Epithelial cell of esophagus (primary cell): ENCODE data around the gene CTBP2.

Source experiments
- DNase-seq: peaks from one replicate; pipeline ENCODE4 v3.0.0; 2010; ENCODE audit warnings: low read depth
- H3K4me3 ChIP-seq: 2 replicates; pipeline ENCODE4 v1.5.1; 2011; ENCODE audit warnings: mild to moderate bottlenecking, low read length, control low read depth
- TF ChIP-seq, protein P1 (sequence below): IDR thresholded peaks from 2 replicates; pipeline ENCODE4 v1.5.1; 2011; ENCODE audit warnings: low read depth, mild to moderate bottlenecking, low read length, control low read depth, inconsistent platforms; ENCODE audit not compliant: insufficient read depth; ENCODE audit errors: missing control alignments

CTBP2 gene

DNA sequence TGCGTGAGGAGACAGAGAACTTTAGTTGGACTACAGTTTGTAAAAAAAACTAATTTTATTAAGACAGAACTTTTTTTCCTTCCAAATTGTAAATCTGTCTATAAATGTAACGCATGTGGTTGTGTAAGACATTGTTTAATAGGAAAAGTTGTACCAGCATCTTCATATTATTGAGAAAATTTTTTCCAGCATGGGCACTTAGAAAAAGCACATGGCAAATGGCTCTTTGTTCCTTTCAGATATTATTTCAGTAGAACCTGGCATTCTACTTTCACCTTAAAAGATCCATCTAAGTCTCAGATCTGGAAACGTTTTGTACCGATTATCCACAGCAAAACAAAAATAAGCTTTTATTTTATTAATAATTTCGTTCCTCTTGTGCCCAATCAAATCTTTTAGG lies 175.2 kb downstream of the CTBP2 start:
- H3K4me3 ChIP-seq, result no peak overlapping the region
- no peak for DNase-seq
- TF ChIP-seq, protein P1, sequence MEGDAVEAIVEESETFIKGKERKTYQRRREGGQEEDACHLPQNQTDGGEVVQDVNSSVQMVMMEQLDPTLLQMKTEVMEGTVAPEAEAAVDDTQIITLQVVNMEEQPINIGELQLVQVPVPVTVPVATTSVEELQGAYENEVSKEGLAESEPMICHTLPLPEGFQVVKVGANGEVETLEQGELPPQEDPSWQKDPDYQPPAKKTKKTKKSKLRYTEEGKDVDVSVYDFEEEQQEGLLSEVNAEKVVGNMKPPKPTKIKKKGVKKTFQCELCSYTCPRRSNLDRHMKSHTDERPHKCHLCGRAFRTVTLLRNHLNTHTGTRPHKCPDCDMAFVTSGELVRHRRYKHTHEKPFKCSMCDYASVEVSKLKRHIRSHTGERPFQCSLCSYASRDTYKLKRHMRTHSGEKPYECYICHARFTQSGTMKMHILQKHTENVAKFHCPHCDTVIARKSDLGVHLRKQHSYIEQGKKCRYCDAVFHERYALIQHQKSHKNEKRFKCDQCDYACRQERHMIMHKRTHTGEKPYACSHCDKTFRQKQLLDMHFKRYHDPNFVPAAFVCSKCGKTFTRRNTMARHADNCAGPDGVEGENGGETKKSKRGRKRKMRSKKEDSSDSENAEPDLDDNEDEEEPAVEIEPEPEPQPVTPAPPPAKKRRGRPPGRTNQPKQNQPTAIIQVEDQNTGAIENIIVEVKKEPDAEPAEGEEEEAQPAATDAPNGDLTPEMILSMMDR, result no peak

DNA sequence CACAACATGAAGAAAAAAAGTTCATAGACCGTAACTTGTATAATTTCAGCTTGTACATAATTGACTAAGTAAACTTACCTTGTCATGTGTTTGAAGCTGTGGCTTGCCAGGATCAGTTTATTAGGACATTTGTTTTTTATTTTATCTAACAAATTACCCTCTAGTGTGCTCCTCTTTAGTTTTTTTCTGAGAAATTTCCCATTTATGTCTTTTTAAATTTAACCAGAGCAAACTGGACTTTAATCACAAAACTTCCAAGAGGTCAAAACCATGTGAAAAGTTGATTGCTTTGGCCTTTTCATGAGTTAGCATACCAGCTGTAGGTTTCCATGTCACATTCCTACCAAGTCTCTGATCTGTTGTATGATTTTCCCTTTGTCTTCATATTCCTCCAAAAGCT lies 176.0 kb downstream of the CTBP2 start:
- no peak overlapping the region for H3K4me3 ChIP-seq
- TF ChIP-seq, protein P1, result no peak
- DNase-seq, result no peak

DNA sequence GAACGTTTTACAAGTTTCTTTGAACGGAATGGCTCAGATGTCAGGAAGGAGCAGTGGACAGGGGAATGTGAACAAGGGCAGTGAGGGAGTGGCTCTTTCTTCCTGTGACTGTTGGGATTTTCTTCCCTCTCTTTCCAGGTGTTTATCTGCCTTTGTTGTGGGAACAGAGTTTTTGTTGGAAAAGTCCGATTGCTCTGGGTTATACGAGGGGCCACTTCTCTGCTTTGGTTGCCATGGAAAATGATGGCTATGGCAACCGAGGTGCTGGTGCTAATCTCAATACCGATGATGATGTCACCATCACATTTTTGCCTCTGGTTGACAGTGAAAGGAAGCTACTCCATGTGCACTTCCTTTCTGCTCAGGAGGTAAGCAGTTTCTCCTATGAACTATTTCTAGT lies 177.0 kb downstream of the CTBP2 start:
- H3K4me3 ChIP-seq, result no peak overlapping the region
- TF ChIP-seq, protein P1, result no peak
- no peak for DNase-seq

DNA sequence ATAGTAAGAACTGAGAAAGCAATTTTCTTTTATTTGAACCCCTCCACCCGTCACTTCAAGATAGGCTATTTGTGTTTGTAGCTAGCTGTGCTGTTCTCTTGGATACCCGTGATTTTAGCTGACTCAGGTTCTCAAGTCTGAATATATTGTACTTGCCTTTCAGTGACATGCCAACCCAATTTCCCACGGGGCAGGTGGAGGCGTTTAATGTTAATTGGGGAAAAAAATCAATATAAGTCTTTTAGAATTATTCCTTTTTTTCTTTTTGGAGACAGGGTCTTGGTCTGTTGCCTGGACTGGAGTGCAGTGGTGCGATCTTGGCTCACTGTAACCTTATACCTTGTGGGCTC lies 182.0 kb downstream of the CTBP2 start:
- DNase-seq, result no peak
- no peak overlapping the region for H3K4me3 ChIP-seq
- TF ChIP-seq, protein P1, result no peak

DNA sequence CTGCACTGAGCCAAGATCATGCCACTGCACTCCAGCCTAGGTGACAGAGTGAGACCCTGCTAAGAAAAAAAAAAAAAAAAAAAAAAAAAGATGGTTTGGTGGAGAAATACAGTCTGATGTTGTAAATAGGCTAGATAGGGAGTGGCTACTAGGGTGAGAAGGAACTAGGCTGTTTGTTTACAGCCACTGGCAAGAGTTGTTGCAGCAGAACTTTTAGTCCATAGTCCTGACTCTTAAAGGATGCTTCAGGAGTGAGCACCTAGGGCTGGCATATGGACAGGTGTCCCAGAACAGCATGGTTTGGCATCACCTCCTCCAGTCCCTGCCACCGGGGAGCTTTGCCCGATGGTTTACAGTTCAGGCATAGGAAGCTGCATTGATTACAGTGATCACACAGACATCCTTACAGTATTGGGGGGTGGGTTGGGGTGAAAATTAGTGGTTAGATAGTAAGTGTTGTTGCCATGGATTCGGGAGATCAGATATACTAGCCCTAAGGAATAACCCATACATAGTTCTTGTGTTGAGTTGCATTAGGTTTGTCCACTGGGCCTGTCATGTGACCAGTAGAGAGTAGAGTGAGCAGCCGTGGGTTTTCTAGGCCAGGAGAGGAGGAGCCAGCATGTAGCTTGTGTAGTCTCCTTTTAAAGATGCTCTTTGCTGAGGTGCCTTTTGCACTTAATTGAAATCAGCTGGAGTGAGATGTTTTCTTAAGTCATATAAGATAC lies 182.6 kb downstream of the CTBP2 start:
- DNase-seq, result no peak
- TF ChIP-seq, protein P1, result no peak
- H3K4me3 ChIP-seq, result no peak overlapping the region

DNA sequence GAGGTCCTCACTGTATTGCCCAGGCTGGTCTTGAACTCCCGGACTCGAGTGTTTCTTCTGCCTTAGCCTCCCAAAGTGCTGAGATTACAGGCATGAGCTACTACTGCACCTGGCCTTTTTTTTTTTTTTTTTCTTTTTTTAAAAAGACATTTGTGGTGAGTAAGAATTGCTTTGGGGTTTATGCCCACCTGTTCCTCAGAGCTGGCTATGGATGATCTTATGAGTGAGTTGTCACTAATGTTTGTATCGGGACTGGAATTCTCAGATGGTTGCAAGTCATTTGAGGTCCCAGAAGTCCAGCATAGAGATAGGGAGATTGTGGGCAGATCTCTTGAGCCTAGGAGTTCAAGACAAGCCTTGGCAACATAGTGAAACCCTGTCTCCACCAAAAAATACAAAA lies 183.2 kb downstream of the CTBP2 start:
- no peak overlapping the region for H3K4me3 ChIP-seq
- no peak for DNase-seq
- TF ChIP-seq, protein P1, result no peak

DNA sequence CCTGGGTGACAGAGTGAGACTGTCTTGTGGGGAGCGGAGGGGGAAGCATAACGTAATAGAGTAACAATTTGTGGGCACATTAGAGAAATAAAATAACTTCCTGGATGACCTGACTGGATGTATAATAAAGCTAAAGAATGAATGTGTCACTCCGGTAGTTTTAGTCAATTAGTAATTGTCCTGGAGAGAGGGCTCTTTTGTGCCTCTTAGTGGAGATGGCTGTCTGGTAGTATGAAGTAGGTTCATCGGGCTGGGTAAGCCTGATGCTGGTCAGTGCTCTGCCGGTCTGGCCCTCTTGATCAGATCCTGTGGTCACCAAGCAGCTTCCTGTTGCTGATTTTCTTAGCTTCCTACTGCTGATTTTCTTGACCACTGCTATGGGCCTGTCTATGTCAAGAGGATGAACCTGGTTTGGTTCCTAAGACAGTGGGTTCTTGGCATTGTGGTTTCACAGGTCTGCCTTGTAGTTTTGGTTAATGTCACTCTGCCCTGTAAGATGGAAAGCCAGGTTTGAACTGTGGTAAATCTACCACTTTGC lies 184.3 kb downstream of the CTBP2 start:
- DNase-seq, result no peak
- H3K4me3 ChIP-seq, result no peak overlapping the region
- TF ChIP-seq, protein P1, result no peak
